ENCODE data around the gene LIPI.

- TF ChIP-seq POLR2A (IDR thresholded peaks at IDR 0.05) (no peak), CTCF (IDR thresholded peaks at IDR 0.05) (no peak), POLR2AphosphoS5 (IDR thresholded peaks at IDR 0.05; ENCODE audit: insufficient read depth in 1 of 2, low read depth in 1 of 2) (no peak)
Observed at GRCh38 chr21:14243874-14244273, 33.1 kb upstream of the LIPI start.

Data from vagina (tissue), 2 donors.